GM23338 (cell line): ENCODE data around the gene TRAPPC3L. TPM values are rescaled to one million over a fixed set of nuclear protein-coding genes. Genes with fewer than 3 reads are reported as not detected.

ENCODE experiments used
- ATAC-seq: fragments of 200-7000 bp; cut with Tn5 transposase; 3 replicates; pipeline ENCODE4 v1.9.1; 2020
- DNase-seq: peaks from one replicate; pipeline ENCODE4 v3.0.0-alpha.2; 2015; ENCODE audit warnings: low spot score
- H2AFZ ChIP-seq: fragments of 200-600 bp; sonication (generic); 2 replicates; pipeline ENCODE4 v1.8.0; 2016; ENCODE audit warnings: antibody characterized with exemption, mild to moderate bottlenecking, moderate library complexity
- H3F3A ChIP-seq: fragments of 200-600 bp; sonication (generic); replicated peaks from 2 replicates; pipeline ENCODE4 v1.8.0; 2017; ENCODE audit warnings: antibody characterized with exemption, mixed run types, low read depth
- H3K27ac ChIP-seq: fragments of 200-600 bp; sonication (generic); 2 replicates; pipeline ENCODE4 v1.6.1; 2016; ENCODE audit warnings: low read depth
- H3K27me3 ChIP-seq: fragments of 200-600 bp; sonication (generic); 2 replicates; pipeline ENCODE4 v1.8.0; 2016; ENCODE audit warnings: mild to moderate bottlenecking, mixed run types, moderate library complexity; ENCODE audit not compliant: insufficient read depth
- H3K36me3 ChIP-seq: fragments of 200-600 bp; sonication (generic); 2 replicates; pipeline ENCODE4 v1.8.0; 2016; ENCODE audit warnings: mild to moderate bottlenecking; ENCODE audit not compliant: insufficient read depth
- H3K4me1 ChIP-seq: fragments of 200-600 bp; sonication (generic); 2 replicates; pipeline ENCODE4 v1.8.0; 2016; ENCODE audit warnings: mild to moderate bottlenecking, moderate library complexity; ENCODE audit not compliant: insufficient read depth
- H3K4me2 ChIP-seq: fragments of 200-600 bp; sonication (generic); 2 replicates; pipeline ENCODE4 v1.7.1; 2017; ENCODE audit warnings: mixed run types
- H3K4me3 ChIP-seq: fragments of 200-600 bp; sonication (generic); 2 replicates; pipeline ENCODE4 v1.6.1; 2016; ENCODE audit warnings: mixed run types
- H3K79me2 ChIP-seq: fragments of 200-600 bp; sonication (generic); replicated peaks from 2 replicates; pipeline ENCODE4 v1.8.0; 2017; ENCODE audit warnings: mild to moderate bottlenecking; ENCODE audit not compliant: insufficient read depth
- H3K9me2 ChIP-seq: fragments of 200-600 bp; sonication (generic); 2 replicates; pipeline ENCODE4 v1.8.0; 2017; ENCODE audit not compliant: insufficient read depth
- H4K20me1 ChIP-seq: fragments of 200-600 bp; sonication (generic); replicated peaks from 2 replicates; pipeline ENCODE4 v1.8.0; 2017; ENCODE audit warnings: mild to moderate bottlenecking; ENCODE audit not compliant: insufficient read depth
- H3K27ac Mint-ChIP-seq: 2 replicates; pipeline ENCODE4 v1.8.0; 2020; ENCODE audit warnings: inconsistent platforms, mild to moderate bottlenecking, moderate library complexity, mixed read lengths
- H3K27me3 Mint-ChIP-seq: 3 replicates; pipeline ENCODE4 v1.8.0; 2022; ENCODE audit warnings: low read depth, mild to moderate bottlenecking, moderate library complexity, mixed read lengths, inconsistent platforms; ENCODE audit not compliant: insufficient read depth, poor library complexity
- H3K36me3 Mint-ChIP-seq: 3 replicates; pipeline ENCODE4 v1.8.0; 2021; ENCODE audit warnings: low read depth, mild to moderate bottlenecking, inconsistent platforms, moderate library complexity, mixed read lengths
- H3K4me1 Mint-ChIP-seq: 3 replicates; pipeline ENCODE4 v1.8.0; 2020; ENCODE audit warnings: mild to moderate bottlenecking, inconsistent platforms, mixed read lengths
- H3K4me3 Mint-ChIP-seq: 3 replicates; pipeline ENCODE4 v1.8.0; 2021; ENCODE audit warnings: moderate library complexity, mild to moderate bottlenecking, inconsistent platforms, mixed read lengths
- H3K9me3 Mint-ChIP-seq: 3 replicates; pipeline ENCODE4 v1.8.0; 2020; ENCODE audit warnings: moderate library complexity, mild to moderate bottlenecking, inconsistent platforms, mixed read lengths
- CREB1 ChIP-seq: fragments of 250-450 bp; sonication (Bioruptor Pico); IDR thresholded peaks from 2 replicates; pipeline ENCODE4 v1.5.0; 2020; ENCODE audit warnings: low read depth, mild to moderate bottlenecking, moderate library complexity
- EZH2 ChIP-seq: fragments of 200-600 bp; sonication (generic); IDR thresholded peaks from one replicate; pipeline ENCODE4 v1.8.0; 2017; ENCODE audit warnings: antibody characterized with exemption, mild to moderate bottlenecking, low read depth; ENCODE audit not compliant: unreplicated experiment
- EZH2phosphoT487 ChIP-seq: fragments of 200-600 bp; sonication (generic); IDR thresholded peaks from one replicate; pipeline ENCODE4 v1.8.1; 2018; ENCODE audit warnings: antibody characterized with exemption; ENCODE audit not compliant: unreplicated experiment
- NANOG ChIP-seq: IDR thresholded peaks from 2 replicates; pipeline ENCODE4 v1.6.1; 2016; ENCODE audit warnings: antibody characterized with exemption, borderline replicate concordance
- POLR2AphosphoS5 ChIP-seq: IDR thresholded peaks from 2 replicates; pipeline ENCODE4 v1.6.1; 2016; ENCODE audit warnings: antibody characterized with exemption, low read depth
- ZNF331 ChIP-seq: fragments of 250-450 bp; sonication (Bioruptor Pico); IDR thresholded peaks from 2 replicates; pipeline ENCODE4 v1.5.0; 2020; ENCODE audit warnings: low read depth, mild to moderate bottlenecking, moderate library complexity
- polyA plus RNA-seq: library from polyadenylated mRNA; unstranded; fragments of >200 nt; fragmentation: Nextera tagmentation; extraction: Ambion mirVana; gene quantifications from 2 replicates; pipeline ENCODE4 v1.2.1, GENCODE V29; 2016
- total RNA-seq: library from RNA; depleted of rRNA; stranded (reverse); fragments of >200 nt; shearing (Covaris generic); gene quantifications from 2 replicates; pipeline ENCODE4 v1.2.3, GENCODE V29; 2014
- TF ChIP-seq, protein P1 (sequence below): fragments of 250-450 bp; sonication (Bioruptor Pico); IDR thresholded peaks from 2 replicates; pipeline ENCODE4 v1.5.0; 2020; ENCODE audit warnings: mild to moderate bottlenecking, moderate library complexity
- TF ChIP-seq, protein P2 (sequence below), 2 experiments: fragments of 200-600 bp in 1 of 2; sonication (generic) in 1 of 2; conservative IDR thresholded peaks; 2 replicates each; pipeline versions ENCODE4 v1.5.1 to v1.6.1; 2016 to 2017; ENCODE audit warnings: antibody characterized with exemption in 2 of 2, low read depth in 2 of 2, mild to moderate bottlenecking in 2 of 2, moderate library complexity in 1 of 2

Gene TRAPPC3L
- total and polyA plus RNA-seq, 2 experiments from 2014 or later = not detected

DNA sequence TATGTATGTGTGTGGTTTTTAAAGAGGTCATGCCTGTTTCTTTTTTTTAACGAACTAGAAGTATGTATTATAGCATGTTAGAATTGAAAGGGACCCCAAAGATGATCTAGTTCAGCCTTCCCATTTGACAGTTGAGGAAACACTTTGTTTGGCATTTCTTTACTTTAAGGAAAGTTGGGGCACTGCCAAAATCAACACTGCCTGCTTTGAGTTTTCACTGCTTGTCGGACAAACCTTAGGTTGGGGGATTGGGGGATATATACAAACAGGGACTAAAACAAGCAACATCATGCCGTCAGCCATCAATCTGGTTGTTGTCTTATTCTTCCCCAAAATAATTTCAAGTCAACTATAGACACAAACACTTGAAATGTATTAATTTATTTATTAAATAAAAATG, 98.4 kb downstream of the TRAPPC3L start:
- H3K27ac ChIP-seq = no peak overlapping the region
- Mint-ChIP-seq H3K4me1 (peaks cover 26% of the 10 kb centered on the region), H3K36me3 (no peaks in the 10 kb centered on the region), H3K27ac (no peak overlapping the region), H3K27me3 (no peaks in the 10 kb centered on the region), H3K4me3 (no peak overlapping the region), H3K9me3 (no peaks in the 10 kb centered on the region)
- no peak overlapping the region for H2AFZ ChIP-seq
- no peaks in the 10 kb centered on the region for H3K36me3 ChIP-seq
- TF ChIP-seq, protein P1, sequence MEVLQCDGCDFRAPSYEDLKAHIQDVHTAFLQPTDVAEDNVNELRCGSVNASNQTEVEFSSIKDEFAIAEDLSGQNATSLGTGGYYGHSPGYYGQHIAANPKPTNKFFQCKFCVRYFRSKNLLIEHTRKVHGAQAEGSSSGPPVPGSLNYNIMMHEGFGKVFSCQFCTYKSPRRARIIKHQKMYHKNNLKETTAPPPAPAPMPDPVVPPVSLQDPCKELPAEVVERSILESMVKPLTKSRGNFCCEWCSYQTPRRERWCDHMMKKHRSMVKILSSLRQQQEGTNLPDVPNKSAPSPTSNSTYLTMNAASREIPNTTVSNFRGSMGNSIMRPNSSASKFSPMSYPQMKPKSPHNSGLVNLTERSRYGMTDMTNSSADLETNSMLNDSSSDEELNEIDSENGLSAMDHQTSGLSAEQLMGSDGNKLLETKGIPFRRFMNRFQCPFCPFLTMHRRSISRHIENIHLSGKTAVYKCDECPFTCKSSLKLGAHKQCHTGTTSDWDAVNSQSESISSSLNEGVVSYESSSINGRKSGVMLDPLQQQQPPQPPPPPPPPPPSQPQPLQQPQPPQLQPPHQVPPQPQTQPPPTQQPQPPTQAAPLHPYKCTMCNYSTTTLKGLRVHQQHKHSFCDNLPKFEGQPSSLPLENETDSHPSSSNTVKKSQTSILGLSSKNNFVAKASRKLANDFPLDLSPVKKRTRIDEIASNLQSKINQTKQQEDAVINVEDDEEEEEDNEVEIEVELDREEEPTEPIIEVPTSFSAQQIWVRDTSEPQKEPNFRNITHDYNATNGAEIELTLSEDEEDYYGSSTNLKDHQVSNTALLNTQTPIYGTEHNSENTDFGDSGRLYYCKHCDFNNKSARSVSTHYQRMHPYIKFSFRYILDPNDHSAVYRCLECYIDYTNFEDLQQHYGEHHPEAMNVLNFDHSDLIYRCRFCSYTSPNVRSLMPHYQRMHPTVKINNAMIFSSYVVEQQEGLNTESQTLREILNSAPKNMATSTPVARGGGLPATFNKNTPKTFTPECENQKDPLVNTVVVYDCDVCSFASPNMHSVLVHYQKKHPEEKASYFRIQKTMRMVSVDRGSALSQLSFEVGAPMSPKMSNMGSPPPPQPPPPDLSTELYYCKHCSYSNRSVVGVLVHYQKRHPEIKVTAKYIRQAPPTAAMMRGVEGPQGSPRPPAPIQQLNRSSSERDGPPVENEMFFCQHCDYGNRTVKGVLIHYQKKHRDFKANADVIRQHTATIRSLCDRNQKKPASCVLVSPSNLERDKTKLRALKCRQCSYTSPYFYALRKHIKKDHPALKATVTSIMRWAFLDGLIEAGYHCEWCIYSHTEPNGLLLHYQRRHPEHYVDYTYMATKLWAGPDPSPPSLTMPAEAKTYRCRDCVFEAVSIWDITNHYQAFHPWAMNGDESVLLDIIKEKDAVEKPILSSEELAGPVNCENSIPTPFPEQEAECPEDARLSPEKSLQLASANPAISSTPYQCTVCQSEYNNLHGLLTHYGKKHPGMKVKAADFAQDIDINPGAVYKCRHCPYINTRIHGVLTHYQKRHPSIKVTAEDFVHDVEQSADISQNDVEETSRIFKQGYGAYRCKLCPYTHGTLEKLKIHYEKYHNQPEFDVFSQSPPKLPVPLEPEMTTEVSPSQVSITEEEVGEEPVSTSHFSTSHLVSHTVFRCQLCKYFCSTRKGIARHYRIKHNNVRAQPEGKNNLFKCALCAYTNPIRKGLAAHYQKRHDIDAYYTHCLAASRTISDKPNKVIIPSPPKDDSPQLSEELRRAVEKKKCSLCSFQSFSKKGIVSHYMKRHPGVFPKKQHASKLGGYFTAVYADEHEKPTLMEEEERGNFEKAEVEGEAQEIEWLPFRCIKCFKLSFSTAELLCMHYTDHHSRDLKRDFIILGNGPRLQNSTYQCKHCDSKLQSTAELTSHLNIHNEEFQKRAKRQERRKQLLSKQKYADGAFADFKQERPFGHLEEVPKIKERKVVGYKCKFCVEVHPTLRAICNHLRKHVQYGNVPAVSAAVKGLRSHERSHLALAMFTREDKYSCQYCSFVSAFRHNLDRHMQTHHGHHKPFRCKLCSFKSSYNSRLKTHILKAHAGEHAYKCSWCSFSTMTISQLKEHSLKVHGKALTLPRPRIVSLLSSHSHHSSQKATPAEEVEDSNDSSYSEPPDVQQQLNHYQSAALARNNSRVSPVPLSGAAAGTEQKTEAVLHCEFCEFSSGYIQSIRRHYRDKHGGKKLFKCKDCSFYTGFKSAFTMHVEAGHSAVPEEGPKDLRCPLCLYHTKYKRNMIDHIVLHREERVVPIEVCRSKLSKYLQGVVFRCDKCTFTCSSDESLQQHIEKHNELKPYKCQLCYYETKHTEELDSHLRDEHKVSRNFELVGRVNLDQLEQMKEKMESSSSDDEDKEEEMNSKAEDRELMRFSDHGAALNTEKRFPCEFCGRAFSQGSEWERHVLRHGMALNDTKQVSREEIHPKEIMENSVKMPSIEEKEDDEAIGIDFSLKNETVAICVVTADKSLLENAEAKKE = no peak
- TF ChIP-seq EZH2phosphoT487 = no peak
- no peak for TF ChIP-seq EZH2
- TF ChIP-seq NANOG = no peak
- no peak for TF ChIP-seq POLR2AphosphoS5
- no peak for TF ChIP-seq ZNF331 (CRISPR knock-in tag)
- no peak for TF ChIP-seq CREB1
- TF ChIP-seq, protein P2, sequence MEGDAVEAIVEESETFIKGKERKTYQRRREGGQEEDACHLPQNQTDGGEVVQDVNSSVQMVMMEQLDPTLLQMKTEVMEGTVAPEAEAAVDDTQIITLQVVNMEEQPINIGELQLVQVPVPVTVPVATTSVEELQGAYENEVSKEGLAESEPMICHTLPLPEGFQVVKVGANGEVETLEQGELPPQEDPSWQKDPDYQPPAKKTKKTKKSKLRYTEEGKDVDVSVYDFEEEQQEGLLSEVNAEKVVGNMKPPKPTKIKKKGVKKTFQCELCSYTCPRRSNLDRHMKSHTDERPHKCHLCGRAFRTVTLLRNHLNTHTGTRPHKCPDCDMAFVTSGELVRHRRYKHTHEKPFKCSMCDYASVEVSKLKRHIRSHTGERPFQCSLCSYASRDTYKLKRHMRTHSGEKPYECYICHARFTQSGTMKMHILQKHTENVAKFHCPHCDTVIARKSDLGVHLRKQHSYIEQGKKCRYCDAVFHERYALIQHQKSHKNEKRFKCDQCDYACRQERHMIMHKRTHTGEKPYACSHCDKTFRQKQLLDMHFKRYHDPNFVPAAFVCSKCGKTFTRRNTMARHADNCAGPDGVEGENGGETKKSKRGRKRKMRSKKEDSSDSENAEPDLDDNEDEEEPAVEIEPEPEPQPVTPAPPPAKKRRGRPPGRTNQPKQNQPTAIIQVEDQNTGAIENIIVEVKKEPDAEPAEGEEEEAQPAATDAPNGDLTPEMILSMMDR (conservative IDR thresholded peaks at IDR 0.05; ENCODE audit: low read depth in 2 of 2) = no peak
- no peak overlapping the region for H3K4me2 ChIP-seq
- H3K27me3 ChIP-seq = no peaks in the 10 kb centered on the region
- no peaks in the 10 kb centered on the region for H3K79me2 ChIP-seq
- no peaks in the 10 kb centered on the region for H3K9me2 ChIP-seq
- no peaks in the 10 kb centered on the region for H3F3A ChIP-seq
- DNase-seq (no peak), ATAC-seq (no peak)
- H3K4me1 ChIP-seq = peaks cover 12% of the 10 kb centered on the region
- no peaks in the 10 kb centered on the region for H4K20me1 ChIP-seq
- no peak overlapping the region for H3K4me3 ChIP-seq
